ENCODE data around the gene HOXB8.

- TF ChIP-seq CTCF (IDR thresholded peaks at IDR 0.05) (no peak), POLR2A (IDR thresholded peaks at IDR 0.05) (no peak), EP300 (IDR thresholded peaks at IDR 0.05) (no peak)
These were observed 1.8 kb upstream of the HOXB8 start for GRCh38 chr17:48616717-48617470.

Measured in upper lobe of left lung (tissue), 4 donors.